NCI-H1417 treated with DMSO at 0.1 percent for 48 hours (cell line): ENCODE data around the gene UGT1A4.
A peak's percentile ranks its signal among the peaks of the same experiment; 100 is the strongest.
"Not testable (repeated sequence)": the region's sequence is repeated elsewhere in the genome, so short reads cannot be mapped to it uniquely, and the experiment has no call there.

Source experiments
- DNase-seq: peaks from one replicate; lab custom pipeline; 2025; lab: John Stamatoyannopoulos, UW

The UGT1A4 gene

GRCh38 chr2:233700028-233700635 lies 18.4 kb upstream of the UGT1A4 start:
- no peak for DNase-seq

DNA sequence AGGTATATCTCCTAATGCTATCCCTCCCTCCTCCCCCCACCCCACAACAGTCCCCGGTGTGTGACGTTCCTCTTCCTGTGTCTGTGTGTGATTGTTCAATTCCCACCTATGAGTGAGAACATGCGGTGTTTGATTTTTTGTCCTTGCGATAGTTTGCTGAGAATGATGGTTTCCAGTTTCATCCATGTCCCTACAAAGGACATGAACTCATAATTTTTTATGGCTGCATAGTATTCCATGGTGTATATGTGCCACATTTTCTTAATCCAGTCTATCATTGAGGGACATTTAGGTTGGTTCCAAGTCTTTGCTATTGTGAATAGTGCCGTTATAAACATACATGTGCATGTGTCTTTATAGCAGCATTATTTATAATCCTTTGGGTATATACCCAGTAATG lies 17.7 kb upstream of the UGT1A4 start:
- not testable (repeated sequence) for DNase-seq

DNA sequence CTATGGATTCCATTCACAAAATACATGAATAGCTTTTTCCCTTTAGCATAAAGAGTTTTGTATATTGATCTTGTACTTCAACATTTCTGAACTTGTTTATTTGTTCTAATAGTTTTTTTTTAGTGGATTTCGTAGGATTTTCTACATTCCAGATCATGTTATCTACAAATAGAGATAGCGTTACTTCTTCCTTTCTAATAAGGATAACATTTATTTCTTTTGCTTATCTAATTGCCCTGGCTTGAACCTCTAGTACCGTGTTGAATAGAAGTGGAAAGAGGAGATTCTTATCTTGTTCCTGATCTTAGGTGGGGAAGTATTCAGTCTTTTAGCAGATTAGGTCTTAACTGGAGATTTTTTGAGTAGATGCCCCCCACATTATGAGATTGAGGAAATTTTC lies 16.3 kb upstream of the UGT1A4 start:
- DNase-seq: no peak

DNA sequence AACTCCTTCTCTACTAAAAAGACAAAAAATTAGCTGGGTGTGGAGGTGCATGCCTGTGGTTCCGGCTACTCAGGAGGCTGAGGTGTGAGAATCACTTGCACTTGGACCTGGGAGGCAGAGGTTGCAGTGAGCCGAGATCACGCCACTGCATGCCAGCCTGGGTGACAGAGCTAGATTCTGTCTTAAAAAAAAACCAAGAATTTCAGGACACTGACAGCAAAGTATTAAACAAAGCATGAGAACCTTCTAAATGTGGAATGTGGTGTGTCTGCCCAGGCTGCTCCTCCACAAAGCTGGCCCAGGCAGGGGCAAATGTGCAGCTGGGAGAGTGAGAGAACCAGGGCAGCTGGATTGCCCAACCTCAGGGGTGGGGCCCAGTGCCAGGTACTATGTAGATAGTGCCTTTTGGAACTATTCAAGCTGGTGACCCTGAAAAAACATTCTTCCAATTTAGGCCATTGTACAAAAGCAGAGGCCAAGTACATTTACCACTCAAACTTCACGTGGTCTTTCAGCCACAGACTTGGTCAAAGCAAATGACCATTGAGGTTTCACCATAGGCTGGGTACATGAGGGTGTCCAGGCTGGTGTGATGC lies 12.5 kb upstream of the UGT1A4 start:
- DNase-seq: no peak

- DNase-seq: no peak
Observed at GRCh38 chr2:233706720-233707119, 11.8 kb upstream of the UGT1A4 start.

DNA sequence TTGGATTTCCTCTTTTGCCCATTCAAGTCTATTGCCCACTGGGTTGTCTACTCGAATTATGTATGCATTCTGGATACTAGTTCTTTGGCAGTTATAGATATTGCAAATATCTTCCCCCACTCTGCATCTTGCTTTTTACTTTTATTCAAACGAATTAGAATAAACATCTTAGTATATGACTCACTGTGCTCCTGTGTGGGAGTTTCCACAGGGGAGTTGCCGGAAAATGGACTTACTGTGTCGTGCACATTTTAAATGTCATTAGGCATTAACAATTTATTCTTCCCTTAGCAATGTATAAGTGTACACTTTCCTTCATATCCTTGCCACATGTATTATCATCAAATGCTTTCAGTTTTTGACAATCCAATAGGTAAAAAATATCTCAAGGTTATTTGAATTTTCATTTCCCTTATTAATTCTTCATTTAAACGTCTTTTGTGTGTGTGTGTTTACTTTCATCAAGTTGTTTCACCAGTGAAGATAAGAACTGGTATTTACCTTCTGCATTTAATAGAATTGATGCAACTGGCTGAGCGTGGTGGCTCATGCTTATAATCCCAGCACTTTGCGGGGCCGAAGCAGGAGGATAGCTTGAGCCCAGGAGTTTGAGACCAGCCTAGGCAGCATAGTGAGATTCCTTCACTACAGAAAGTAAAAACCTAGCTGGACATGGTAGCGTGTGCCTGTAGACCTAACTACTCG lies 10.4 kb upstream of the UGT1A4 start:
- no peak for DNase-seq

DNA sequence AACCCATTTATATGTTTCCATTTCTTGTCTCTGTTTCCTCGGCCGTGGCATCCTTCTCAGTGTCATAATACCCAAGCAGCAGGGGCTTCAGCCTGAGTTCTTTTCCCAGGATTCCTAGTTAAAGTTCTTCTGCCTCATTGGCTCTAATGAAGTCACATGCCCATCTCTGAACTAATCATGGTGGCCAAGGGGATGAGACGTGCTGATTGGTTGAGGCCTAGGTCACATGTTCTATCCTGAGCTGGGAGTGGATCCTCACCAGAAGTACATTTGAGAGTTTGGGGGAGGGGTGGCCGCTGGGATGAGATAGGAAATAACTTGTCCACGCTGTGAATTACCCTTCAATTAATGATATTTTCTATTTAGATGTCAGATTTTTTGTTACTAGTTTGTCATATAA lies 9.6 kb upstream of the UGT1A4 start:
- no peak for DNase-seq

GRCh38 chr2:233711312-233712008 lies 7.1 kb upstream of the UGT1A4 start:
- DNase-seq: peak; percentile 5

DNA sequence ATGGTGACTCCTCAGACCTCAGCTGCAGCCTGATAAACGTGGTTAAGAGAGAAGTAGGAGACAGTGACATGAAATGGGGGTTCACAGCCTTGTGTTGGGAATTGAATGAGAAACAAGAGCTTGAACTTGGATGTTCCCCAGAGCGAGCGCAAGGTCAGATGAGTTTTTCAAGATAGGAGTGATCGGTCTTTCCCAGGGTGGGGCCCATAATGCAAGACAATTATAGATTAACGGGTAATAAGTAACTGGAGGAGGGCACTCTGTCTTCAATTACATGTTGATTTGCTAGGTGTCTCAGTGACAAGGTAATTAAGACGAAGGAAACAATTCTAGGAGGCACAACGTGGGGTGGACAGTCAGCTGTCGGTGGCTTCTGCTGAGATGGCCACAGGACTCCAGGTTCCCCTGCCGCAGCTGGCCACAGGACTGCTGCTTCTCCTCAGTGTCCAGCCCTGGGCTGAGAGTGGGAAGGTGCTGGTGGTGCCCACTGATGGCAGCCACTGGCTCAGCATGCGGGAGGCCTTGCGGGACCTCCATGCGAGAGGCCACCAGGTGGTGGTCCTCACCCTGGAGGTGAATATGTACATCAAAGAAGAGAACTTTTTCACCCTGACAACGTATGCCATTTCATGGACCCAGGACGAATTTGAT lies 5.8 kb upstream of the UGT1A4 start, which contains the start of gene UGT1A5:
TSS of gene UGT1A5 (plus strand) at position 297 of the 651 bp plus-strand sequence. CDS start at position 382, 85 bp downstream.
- DNase-seq: no peak

DNA sequence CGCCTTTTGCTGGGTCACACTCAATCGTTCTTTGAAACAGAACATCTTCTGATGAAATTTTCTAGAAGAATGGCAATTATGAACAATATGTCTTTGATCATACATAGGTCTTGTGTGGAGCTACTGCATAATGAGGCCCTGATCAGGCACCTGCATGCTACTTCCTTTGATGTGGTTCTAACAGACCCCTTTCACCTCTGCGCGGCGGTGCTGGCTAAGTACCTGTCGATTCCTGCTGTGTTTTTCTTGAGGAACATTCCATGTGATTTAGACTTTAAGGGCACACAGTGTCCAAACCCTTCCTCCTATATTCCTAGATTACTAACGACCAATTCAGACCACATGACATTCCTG lies 5.3 kb upstream of the UGT1A4 start:
- DNase-seq: no peak

DNA sequence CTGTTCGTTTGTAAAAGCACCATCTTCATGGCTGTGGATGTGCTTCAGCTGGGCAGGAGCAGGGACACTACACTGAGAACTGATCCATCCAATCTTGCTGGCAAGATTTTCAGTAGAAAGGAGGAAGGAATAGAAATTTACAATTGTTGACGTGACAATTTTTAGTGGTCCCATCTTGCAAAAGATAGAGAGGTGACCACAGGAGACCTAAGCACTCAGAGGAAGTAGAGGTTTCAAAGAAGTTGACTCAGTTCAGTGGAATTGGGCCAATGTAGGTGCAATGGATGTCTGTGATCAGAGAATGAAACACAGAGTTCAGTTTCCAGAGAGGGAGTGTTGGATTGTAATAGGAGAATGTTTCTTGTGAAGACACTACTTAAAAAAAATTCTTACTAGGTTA lies 4.4 kb upstream of the UGT1A4 start:
- DNase-seq: no peak

- DNase-seq: no peak
Observed at GRCh38 chr2:233728723-233729301, 10.3 kb downstream of the UGT1A4 start, which contains the start of gene UGT1A3. UGT1A3 (plus strand) TSS chr2:233729042; CDS start chr2:233729127, 85 bp downstream.

DNA sequence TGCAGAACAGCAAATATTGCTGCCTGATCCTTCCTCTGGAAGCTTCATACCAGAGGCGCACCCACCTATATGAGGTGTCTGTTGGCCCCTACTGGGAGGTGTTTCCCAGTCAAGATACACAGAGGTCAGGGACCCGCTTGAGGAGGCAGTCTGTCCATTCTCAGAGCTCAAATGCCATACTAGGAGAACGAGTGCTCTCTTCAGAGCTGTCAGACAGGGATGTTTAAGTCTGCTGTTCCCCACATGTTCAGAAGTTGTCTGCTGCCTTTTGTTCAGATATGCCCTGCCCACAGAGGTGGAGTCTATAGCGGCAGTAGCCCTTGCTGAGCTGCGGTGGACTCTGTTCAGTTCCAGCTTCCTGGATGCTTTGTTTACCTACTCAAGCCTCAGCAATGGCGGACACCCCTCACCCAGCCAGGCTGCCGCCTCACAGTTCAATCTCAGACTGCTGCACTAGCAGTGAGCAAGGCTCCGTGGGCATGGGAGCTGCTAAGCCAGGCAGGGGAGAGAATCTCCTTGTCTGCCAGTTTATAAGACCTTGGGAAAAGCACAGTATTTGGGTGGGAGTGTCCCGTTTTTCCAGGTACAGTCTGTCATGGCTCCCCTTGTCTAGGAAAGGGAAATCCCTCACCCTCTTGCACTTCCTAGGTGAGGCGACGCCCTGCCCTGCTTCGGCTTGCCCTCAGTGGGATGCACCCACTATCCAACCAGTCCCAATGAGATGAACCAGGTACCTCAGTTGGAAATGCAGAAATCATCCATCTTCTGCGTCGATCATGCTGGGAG lies 18.5 kb downstream of the UGT1A4 start:
- not testable (repeated sequence) for DNase-seq

GRCh38 chr2:233740870-233741269 lies 22.3 kb downstream of the UGT1A4 start:
- no peak for DNase-seq

GRCh38 chr2:233743464-233744259 lies 25.1 kb downstream of the UGT1A4 start:
- DNase-seq: no peak

DNA sequence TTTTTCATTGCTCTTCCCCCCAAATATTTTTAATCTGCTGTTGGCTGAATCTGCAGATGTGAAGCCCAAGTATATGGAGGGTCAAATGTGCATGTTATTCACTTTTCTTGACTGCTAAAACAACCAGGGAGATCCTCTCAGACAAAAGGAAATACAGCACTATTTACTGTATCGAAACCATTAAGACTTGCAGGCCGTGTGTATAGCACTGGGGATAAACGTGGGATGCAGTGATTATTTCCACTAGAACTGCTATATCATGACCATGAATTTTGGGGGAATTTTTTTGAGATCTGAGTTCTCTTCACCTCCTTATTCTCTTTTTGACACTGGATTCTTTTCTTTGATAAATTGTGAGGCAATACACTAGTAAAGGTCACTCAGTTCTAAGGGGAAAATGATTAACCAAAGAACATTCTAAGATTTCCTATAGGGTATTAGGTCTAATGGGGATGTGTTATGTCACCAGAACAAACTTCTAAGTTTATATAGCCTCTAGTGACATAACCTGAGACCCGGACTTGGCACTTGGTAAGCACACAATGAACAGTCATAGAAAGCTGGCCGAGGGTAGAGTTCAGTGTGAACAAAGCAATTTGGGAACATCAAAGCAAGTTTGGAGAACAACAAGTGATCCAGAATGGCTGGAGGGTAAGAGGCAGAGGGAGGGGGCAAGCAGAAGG lies 26.7 kb downstream of the UGT1A4 start:
- DNase-seq: no peak

- DNase-seq: not testable (repeated sequence)
Observed at GRCh38 chr2:233745838-233746237, 27.3 kb downstream of the UGT1A4 start.

- no peak for DNase-seq
Observed at GRCh38 chr2:233746475-233747282, 28.1 kb downstream of the UGT1A4 start.

- no peak for DNase-seq
Observed at GRCh38 chr2:233747283-233747544, 28.7 kb downstream of the UGT1A4 start.
